Cardiac fibroblast (primary cell): ENCODE data around the gene TMEM208.

ENCODE experiments used
- DNase-seq, 2 donors: peaks; one replicate each; pipeline versions ENCODE4 v3.0.0 to v3.0.0-alpha.2; 2010; ENCODE audit warnings: low read depth in 2 of 2
- H3K4me3 ChIP-seq, 2 donors: replicated peaks in 1 of 2; 1 replicate in 1 of 2; 2 replicates in 1 of 2; pipeline ENCODE4 v1.5.1; 2011; ENCODE audit warnings: low read depth in 2 of 2, low read length in 2 of 2, mild to moderate bottlenecking in 2 of 2, moderate library complexity in 1 of 2
- CTCF ChIP-seq: IDR thresholded peaks from one replicate; pipeline ENCODE4 v1.5.1; 2011; ENCODE audit warnings: low read depth, mild to moderate bottlenecking, low read length, inconsistent platforms

The TMEM208 gene

DNA sequence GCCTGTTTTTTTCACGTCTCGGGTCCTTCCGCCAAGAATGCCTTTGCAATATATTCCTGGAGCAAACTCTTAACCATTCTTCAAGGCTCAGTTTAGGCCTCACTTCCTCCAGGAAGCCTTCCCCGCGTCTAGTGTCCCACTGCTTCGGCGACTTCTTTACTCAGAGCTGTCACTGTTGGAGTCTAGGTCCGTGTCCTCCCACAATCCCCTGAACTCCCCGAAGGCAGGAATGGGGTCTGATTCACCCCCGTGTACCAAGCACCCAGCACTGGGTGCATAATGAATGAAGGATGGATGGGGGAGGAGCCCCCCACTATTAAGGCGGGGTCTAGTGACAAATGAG lies 43.7 kb upstream of the TMEM208 start:
- peak overlapping the region; percentile 62 to 77 for H3K4me3 ChIP-seq
- TF ChIP-seq CTCF, result no peak
- no peak for DNase-seq

DNA sequence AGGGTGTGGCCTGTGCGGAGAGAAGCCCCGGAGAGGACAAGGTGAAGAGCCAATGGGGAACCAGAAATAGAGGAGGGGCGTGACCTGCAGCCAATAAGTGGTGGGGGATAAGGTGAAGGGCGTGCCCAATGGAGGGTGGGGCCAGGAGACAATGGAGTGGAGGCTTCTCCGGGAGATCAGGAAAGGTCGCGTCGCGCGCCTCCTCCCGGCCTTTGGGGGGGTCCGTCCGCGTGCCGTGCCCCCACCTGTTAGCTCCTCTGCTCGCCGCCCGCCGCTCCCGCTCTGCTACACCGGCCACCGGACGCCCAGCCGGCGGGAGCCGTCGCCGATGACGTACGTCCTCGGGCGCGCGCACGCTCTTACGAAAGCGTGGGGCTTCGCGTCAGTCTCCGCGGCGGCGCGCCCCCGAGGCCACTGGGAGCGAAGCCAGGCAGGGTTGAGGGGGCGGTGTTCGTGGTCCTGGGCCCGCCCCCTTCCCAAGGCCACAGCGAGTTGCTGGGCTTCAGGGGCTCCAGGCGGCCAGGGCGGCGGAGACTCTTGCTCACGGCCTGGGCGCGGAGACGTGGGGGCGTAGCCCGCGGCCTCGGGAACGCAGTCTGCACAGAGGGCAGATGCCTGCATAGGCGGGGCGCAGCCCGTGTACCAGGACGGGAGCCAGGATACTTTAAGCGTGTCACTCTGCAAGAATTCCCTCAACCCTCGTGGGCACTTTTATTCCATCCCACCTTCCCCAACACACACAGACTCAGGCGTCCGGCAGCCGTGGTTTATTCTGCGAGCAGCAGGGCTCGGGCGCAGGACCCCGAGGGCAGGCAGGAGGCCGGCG lies 43.1 kb upstream of the TMEM208 start, which contains the start of gene MATCAP1:
TSS of gene MATCAP1 (minus strand) at position 337 of the 826 bp plus-strand sequence. CDS start 3,353 bp downstream, outside the sequence.
- DNase-seq, result peak; percentile 99
- no peak for TF ChIP-seq CTCF
- peak within 1 kb of the TSS; percentile 62 to 77 for H3K4me3 ChIP-seq

GRCh38 chr16:67184453-67184994 lies 42.4 kb upstream of the TMEM208 start:
- no peak for TF ChIP-seq CTCF
- no peak for DNase-seq
- peak overlapping the region; percentile 62 to 77 for H3K4me3 ChIP-seq

GRCh38 chr16:67184995-67185650 lies 41.8 kb upstream of the TMEM208 start:
- DNase-seq, result peak; percentile 93 to 94
- TF ChIP-seq CTCF, result peak; percentile 94
- peak overlapping the region in 1 of 2 donors; percentile 77 for H3K4me3 ChIP-seq

GRCh38 chr16:67185651-67186134 lies 41.2 kb upstream of the TMEM208 start:
- no peak for TF ChIP-seq CTCF
- H3K4me3 ChIP-seq, result no peak overlapping the region
- DNase-seq, result no peak

GRCh38 chr16:67186550-67186950 lies 40.4 kb upstream of the TMEM208 start:
- TF ChIP-seq CTCF, result no peak
- DNase-seq, result no peak
- no peak overlapping the region for H3K4me3 ChIP-seq
